GM19043 (cell line): Measurements from ENCODE around the gene SLA2.
"Not testable (repeated sequence)": the region's sequence is repeated elsewhere in the genome, so short reads cannot be mapped to it uniquely, and the experiment has no call there.

Experiments used
- ATAC-seq: cut with Tn5 transposase; IDR thresholded peaks from one replicate; pipeline ENCODE4 v1.9.1; 2021; ENCODE audit warnings: low read depth; ENCODE audit not compliant: unreplicated experiment

The SLA2 gene

GRCh38 chr20:36646678-36647077 is 682 bp upstream of the SLA2 start:
- no peak for ATAC-seq

- ATAC-seq, result no peak
Measured at GRCh38 chr20:36645353-36645752, 643 bp downstream of the SLA2 start.

- ATAC-seq, result no peak
Measured at GRCh38 chr20:36644706-36645095, 1.3 kb downstream of the SLA2 start.

GRCh38 chr20:36644032-36644705 is 1.8 kb downstream of the SLA2 start:
- ATAC-seq, result no peak

DNA sequence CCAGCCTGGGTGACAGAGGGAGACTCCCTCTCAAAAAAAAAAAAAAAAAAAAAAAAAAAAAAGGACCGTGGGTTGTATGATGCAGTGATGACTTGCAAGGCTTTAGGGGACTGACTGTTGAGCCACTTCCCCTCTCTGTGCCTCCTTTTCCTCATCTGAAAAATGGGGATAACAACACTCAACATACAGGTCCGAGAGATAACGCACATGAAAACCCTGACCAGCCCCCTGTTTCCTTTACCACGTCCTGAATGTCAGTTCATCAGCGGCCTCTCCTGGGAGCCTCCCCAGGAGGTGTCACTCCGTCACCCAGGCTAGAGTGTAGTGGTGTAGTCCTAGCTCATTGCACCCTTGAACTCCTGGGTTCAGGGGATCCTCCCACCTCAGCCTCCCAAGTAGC is 3.9 kb downstream of the SLA2 start:
- ATAC-seq, result no peak

GRCh38 chr20:36641506-36641843 is 4.5 kb downstream of the SLA2 start:
- no peak for ATAC-seq

- ATAC-seq, result not testable (repeated sequence)
Measured at GRCh38 chr20:36638876-36639400, 7.1 kb downstream of the SLA2 start.

DNA sequence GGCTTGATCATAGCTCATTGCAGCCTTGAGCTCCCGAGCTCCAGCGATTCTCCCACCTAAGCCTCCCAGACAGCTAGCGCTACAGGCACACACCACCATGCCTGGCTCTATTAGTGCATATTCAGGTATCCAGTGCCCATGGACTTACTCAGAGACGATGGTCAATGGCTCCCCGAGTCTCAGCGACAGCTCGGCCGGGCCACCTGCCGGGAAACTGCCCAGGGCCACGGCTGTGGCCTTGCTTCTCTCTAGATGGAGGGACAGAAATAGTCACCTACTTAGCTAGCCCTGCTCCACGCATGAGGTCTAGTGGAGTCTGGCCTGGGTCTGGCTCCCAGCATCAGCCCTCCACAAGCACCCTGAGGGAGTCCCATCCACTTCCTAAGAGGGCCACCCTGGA is 11.7 kb downstream of the SLA2 start:
- no peak for ATAC-seq

GRCh38 chr20:36633285-36633772 is 12.7 kb downstream of the SLA2 start:
- no peak for ATAC-seq

- no peak for ATAC-seq
Measured at GRCh38 chr20:36632487-36633284, 13.3 kb downstream of the SLA2 start.

- ATAC-seq, result no peak
Measured at GRCh38 chr20:36632147-36632486, 13.9 kb downstream of the SLA2 start.

- no peak for ATAC-seq
Measured at GRCh38 chr20:36631646-36632045, 14.3 kb downstream of the SLA2 start.

GRCh38 chr20:36629719-36630681 is 16.0 kb downstream of the SLA2 start:
- no peak for ATAC-seq

DNA sequence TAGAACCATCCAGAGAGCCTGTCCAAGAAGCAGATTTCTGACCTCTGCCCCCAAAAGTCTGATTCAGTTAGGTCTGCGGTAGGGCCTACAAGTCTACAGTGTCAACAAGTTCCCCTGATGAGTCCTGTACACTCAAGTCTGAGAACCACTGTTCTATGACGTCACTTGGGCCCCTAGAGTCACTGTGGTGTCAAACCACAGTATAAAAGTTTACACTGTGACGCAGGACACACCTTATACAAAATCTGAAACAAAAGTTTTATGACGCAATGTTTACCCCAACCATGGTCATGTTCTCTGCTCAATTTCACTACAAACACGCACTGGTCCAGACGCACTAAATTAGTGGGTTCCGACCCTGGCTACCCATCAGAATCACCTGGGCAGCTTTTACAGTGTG is 17.9 kb downstream of the SLA2 start:
- ATAC-seq, result no peak

- no peak for ATAC-seq
Measured at GRCh38 chr20:36624944-36625324, 21.1 kb downstream of the SLA2 start.

DNA sequence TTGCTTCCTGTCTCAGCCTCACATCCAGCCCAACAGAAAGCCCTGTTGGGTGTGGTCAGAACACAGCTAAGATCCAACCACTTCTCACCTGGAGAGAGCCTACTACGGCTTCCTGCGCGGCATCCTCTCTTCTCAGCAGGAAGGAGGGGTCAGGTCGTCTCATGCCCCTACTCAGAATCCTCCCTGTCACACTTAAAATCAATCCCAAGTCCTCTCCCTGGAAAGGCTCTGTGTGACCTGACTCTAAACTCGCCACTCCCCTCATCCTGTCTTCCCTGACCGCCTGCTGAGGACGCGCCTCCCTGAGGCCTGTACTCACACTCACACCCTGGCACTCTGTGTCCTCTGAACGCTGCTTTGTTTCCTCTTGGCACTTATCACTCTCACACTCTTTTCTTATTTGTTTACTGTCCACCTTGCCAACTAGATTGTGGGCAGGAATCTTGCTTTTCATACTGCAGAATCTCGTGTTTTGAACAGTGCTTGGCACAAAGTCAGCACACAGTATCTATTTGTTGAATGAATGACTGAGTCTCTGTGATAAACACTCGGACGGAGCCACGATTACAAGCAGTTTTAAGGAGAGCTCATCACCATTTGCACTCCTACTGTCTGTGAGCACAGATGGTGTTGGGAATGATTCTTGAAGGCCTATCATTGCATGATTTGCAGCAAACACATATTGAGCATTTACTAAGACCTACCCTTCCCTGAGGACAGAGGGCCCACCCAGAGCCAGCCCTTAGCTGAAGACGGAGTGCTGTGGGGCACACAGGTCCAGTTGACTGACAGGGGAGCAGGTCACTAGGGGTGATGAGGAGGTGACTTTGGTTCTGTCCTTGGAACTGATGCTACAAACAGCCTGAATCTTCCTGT is 21.7 kb downstream of the SLA2 start:
- ATAC-seq, result no peak

GRCh38 chr20:36623444-36623843 is 22.6 kb downstream of the SLA2 start:
- no peak for ATAC-seq

- ATAC-seq, result no peak
Measured at GRCh38 chr20:36620917-36621316, 25.1 kb downstream of the SLA2 start.

- no peak for ATAC-seq
Measured at GRCh38 chr20:36614781-36615557, 31.0 kb downstream of the SLA2 start.
